Measurements from ENCODE around the gene LDB3.

The LDB3 gene

GRCh38 chr10:86671985-86672710, 3.8 kb downstream of the LDB3 start:
- no peak for TF ChIP-seq CTCF (IDR thresholded peaks at IDR 0.05; ENCODE audit: borderline replicate concordance, insufficient read depth, low read depth, low read length)

GRCh38 chr10:86673216-86673826, 5.0 kb downstream of the LDB3 start:
- TF ChIP-seq CTCF (IDR thresholded peaks at IDR 0.05; ENCODE audit: borderline replicate concordance, insufficient read depth, low read depth, low read length), result no peak
- H3K4me3 ChIP-seq (ENCODE audit: low read depth, low read length), result no peak overlapping the region

More at GRCh38 chr10:86671985-86672710, 3.8 kb downstream of the LDB3 start:
- no peak overlapping the region for H3K4me3 ChIP-seq (ENCODE audit: low read depth, low read length)

GRCh38 chr10:86673827-86674581, 5.7 kb downstream of the LDB3 start:
- TF ChIP-seq CTCF (IDR thresholded peaks at IDR 0.05; ENCODE audit: borderline replicate concordance, insufficient read depth, low read depth, low read length), result no peak

GRCh38 chr10:86674912-86675311, 6.6 kb downstream of the LDB3 start:
- no peak for TF ChIP-seq CTCF (IDR thresholded peaks at IDR 0.05; ENCODE audit: borderline replicate concordance, insufficient read depth, low read depth, low read length)
- no peak overlapping the region for H3K4me3 ChIP-seq (ENCODE audit: low read depth, low read length)

More at GRCh38 chr10:86673827-86674581, 5.7 kb downstream of the LDB3 start:
- H3K4me3 ChIP-seq (ENCODE audit: low read depth, low read length), result no peak overlapping the region

GRCh38 chr10:86677374-86677773, 9.1 kb downstream of the LDB3 start:
- no peak for TF ChIP-seq CTCF (IDR thresholded peaks at IDR 0.05; ENCODE audit: borderline replicate concordance, insufficient read depth, low read depth, low read length)

GRCh38 chr10:86678999-86679792, 10.9 kb downstream of the LDB3 start:
- no peak overlapping the region for H3K4me3 ChIP-seq (ENCODE audit: low read depth, low read length)
- TF ChIP-seq CTCF (IDR thresholded peaks at IDR 0.05; ENCODE audit: borderline replicate concordance, insufficient read depth, low read depth, low read length), result no peak

More at GRCh38 chr10:86677374-86677773, 9.1 kb downstream of the LDB3 start:
- no peak overlapping the region for H3K4me3 ChIP-seq (ENCODE audit: low read depth, low read length)
